Mucosa of stomach (tissue), 1 donor: ENCODE measurements around the gene KLHL25.

ENCODE experiments used
- H3K27me3 ChIP-seq: one replicate; pipeline ENCODE4 v1.7.0; 2013; ENCODE audit warnings: mild to moderate bottlenecking, low read length; ENCODE audit not compliant: control insufficient read depth, insufficient read depth
- H3K36me3 ChIP-seq: one replicate; pipeline ENCODE4 v1.7.0; 2013; ENCODE audit warnings: low read length; ENCODE audit not compliant: control insufficient read depth, insufficient read depth
- H3K4me1 ChIP-seq: one replicate; pipeline ENCODE4 v1.7.0; 2013; ENCODE audit warnings: mild to moderate bottlenecking, low read length; ENCODE audit not compliant: control insufficient read depth, insufficient read depth
- H3K4me3 ChIP-seq: one replicate; pipeline ENCODE4 v1.7.0; 2013; ENCODE audit warnings: low read length
- H3K9ac ChIP-seq: one replicate; pipeline ENCODE4 v1.7.0; 2013; ENCODE audit warnings: mild to moderate bottlenecking, low read length, moderate library complexity
- H3K9me3 ChIP-seq: one replicate; pipeline ENCODE4 v1.7.0; 2013; ENCODE audit warnings: mild to moderate bottlenecking, low read length, moderate library complexity; ENCODE audit not compliant: control insufficient read depth
- donor health status: Pancreatic carcinoma.

The KLHL25 gene

GRCh38 chr15:85744579-85744978 lies 50.1 kb downstream of the KLHL25 start:
- Histone ChIP-seq H3K27me3 (no peaks in the 10 kb centered on the region), H3K9ac (no peak overlapping the region), H3K4me3 (no peak overlapping the region), H3K9me3 (no peaks in the 10 kb centered on the region), H3K4me1 (no peaks in the 10 kb centered on the region), H3K36me3 (peaks cover 51% of the 10 kb centered on the region)

DNA sequence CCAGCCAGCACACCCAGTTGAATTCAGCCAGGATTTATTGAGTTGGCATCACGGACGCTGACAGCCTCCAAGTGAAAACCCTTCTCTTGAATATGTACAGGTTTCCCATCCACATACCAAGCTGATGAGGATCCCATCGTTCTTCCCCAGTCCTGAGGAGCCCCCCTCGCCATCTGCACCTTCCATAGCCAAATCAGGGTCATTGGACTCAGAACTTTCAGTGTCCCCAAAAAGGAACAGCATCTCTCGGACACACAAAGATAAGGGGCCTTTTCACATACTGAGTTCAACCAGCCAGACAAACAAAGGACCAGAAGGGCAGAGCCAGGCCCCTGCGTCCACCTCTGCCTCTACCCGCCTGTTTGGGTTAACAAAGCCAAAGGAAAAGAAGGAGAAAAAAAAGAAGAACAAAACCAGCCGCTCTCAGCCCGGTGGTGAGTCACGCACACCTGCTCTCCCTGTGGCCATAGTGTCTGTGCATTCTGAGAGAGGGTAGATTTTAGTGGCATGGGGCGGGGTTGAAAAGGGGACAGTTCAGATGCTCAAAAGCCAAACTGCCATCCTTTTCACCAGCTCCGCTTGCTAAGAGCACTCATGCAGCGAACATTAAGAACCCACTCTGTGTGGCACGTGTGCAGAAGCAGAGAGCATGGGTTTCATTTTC lies 51.2 kb downstream of the KLHL25 start:
- no peak overlapping the region for H3K9ac ChIP-seq
- no peaks in the 10 kb centered on the region for H3K9me3 ChIP-seq
- no peaks in the 10 kb centered on the region for H3K4me1 ChIP-seq
- H3K36me3 ChIP-seq: peaks cover 51% of the 10 kb centered on the region
- H3K27me3 ChIP-seq: no peaks in the 10 kb centered on the region
- no peak overlapping the region for H3K4me3 ChIP-seq

- H3K9me3 ChIP-seq: no peaks in the 10 kb centered on the region
- H3K27me3 ChIP-seq: no peaks in the 10 kb centered on the region
- peaks cover 48% of the 10 kb centered on the region for H3K36me3 ChIP-seq
- no peak overlapping the region for H3K9ac ChIP-seq
- no peaks in the 10 kb centered on the region for H3K4me1 ChIP-seq
- no peak overlapping the region for H3K4me3 ChIP-seq
These were observed 52.4 kb downstream of the KLHL25 start for GRCh38 chr15:85742186-85742821.

DNA sequence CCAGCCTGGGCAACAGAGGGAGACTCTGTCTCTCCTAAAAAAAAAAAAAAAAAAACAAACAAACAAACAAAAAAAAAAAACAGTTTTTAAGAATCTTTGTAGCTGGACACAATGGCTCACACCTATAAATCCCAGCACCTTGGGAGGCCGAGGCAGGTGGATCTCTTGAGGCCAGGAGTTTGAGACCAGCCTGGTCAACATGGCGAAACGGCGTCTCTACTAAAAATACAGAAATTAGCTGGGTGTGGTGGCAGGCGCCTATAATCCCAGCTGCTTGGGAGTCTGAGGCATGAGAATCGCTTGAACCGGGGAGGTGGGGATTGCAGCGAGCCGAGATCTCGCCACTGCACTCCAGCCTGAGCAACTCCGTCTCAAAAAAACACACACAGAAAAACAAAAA lies 53.1 kb downstream of the KLHL25 start:
- no peak overlapping the region for H3K9ac ChIP-seq
- peaks cover 43% of the 10 kb centered on the region for H3K36me3 ChIP-seq
- no peak overlapping the region for H3K4me3 ChIP-seq
- no peaks in the 10 kb centered on the region for H3K9me3 ChIP-seq
- H3K27me3 ChIP-seq: no peaks in the 10 kb centered on the region
- no peaks in the 10 kb centered on the region for H3K4me1 ChIP-seq

DNA sequence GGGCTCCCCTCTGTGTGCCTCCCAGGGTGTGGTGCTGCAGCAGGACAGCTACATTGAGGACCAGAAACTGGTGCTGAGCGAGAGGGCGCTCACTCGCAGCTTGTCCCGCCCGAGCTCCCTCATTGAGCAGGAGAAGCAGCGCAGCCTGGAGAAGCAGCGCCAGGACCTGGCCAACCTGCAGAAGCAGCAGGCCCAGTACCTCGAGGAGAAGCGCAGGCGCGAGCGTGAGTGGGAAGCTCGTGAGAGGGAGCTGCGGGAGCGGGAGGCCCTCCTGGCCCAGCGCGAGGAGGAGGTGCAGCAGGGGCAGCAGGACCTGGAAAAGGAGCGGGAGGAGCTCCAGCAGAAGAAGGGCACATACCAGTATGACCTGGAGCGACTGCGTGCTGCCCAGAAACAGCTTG lies 53.7 kb downstream of the KLHL25 start:
- H3K9me3 ChIP-seq: no peaks in the 10 kb centered on the region
- no peaks in the 10 kb centered on the region for H3K27me3 ChIP-seq
- no peaks in the 10 kb centered on the region for H3K4me1 ChIP-seq
- H3K36me3 ChIP-seq: peaks cover 39% of the 10 kb centered on the region
- H3K4me3 ChIP-seq: no peak overlapping the region
- H3K9ac ChIP-seq: no peak overlapping the region

DNA sequence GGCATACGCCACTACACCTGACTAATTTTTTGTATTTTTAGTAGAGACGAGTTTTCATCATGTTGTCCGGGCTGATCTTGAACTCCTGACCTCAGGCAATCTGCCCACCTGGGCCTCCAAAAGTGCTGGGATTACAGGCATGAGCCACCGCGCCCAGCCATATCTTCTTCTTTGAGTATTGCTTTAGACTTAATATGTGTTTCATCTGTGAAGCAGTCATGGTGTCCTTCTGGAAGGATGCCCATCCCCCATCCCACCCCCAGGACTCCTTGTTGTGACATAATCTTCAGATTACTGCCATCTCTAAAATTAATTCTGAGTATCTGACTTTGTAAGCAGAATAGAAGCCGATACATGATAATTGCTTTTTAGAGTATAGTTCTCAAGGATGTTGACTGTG lies 57.7 kb downstream of the KLHL25 start:
- Histone ChIP-seq H3K9me3 (peaks cover 8% of the 10 kb centered on the region), H3K27me3 (no peaks in the 10 kb centered on the region), H3K4me1 (no peaks in the 10 kb centered on the region), H3K4me3 (no peak overlapping the region), H3K36me3 (peaks cover 28% of the 10 kb centered on the region), H3K9ac (no peak overlapping the region)

DNA sequence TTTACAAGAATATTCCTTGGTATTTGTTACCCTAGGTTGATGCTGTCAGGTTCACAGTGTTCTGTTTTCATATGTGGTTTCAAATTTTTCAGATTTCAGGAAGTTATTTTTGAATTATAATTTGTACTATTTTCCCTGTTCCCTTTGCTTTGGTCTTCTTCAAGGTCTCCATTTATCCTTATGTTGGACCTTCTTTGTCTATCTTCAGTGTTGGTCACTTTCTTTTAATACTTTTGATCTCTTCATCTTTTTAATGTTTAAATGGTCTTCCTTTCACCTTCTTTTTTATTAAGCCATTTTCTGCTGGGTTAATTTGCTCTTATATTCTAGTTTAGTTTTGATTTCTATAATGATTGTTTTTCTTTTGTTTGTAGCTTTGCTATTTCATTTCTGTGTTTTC lies 61.3 kb downstream of the KLHL25 start:
- no peaks in the 10 kb centered on the region for H3K27me3 ChIP-seq
- H3K4me1 ChIP-seq: no peaks in the 10 kb centered on the region
- H3K9me3 ChIP-seq: peaks cover 8% of the 10 kb centered on the region
- H3K9ac ChIP-seq: no peak overlapping the region
- H3K36me3 ChIP-seq: peaks cover 23% of the 10 kb centered on the region
- no peak overlapping the region for H3K4me3 ChIP-seq

DNA sequence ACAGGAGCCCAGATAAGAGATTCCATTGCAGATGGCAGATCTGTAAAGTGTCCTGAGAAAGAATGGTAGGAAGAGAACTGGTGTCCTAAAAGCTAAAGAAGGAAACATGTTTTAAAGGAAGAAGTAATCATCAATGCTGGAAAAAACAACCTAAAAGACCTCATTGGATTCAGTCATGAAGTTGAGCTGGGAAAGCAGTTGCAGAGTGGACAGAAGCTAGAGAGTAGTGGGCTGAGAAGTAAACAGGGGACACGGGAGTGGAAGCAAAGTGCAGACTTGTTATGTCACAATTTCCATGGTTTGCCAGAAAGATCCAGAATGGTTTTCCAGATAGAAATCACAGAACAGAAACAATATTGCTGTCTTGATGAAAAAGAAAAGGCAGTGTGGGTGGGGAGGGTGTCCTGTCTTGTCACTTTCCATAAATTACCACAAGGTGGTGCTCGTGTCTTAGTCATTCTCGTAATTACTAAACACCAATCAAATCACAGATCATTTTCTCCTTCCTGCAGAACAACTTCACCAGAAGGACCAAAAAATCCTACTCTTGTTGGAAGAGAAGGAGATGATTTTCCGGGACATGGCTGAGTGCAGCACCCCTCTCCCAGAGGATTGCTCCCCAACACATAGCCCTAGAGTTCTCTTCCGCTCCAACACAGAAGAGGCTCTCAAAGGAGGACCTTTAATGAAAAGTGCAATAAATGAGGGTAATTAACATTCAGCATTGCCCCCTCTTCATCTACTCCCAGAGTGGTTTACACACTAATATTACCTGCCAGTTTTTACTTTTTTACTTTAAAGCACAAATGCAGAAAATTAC lies 64.5 kb downstream of the KLHL25 start:
- Histone ChIP-seq H3K27me3 (no peaks in the 10 kb centered on the region), H3K9ac (no peak overlapping the region), H3K4me3 (no peak overlapping the region), H3K36me3 (peaks cover 29% of the 10 kb centered on the region), H3K9me3 (peaks cover 8% of the 10 kb centered on the region), H3K4me1 (no peaks in the 10 kb centered on the region)

DNA sequence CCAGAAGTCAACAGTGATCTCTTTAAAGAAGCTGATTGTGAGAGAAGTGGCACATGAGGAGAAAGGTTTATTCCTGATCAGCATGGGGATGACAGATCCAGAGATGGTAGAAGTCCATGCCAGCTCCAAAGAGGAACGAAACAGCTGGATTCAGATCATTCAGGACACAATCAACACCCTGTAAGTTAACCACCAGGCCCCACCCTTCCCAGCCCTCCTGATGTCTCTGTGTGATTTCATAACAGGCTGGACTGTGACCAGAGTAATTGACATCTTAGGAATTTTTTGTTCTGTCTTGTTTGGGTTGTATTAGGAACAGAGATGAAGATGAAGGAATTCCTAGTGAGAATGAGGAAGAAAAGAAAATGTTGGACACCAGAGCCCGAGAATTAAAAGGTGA lies 67.7 kb downstream of the KLHL25 start:
- Histone ChIP-seq H3K27me3 (no peaks in the 10 kb centered on the region), H3K36me3 (peaks cover 30% of the 10 kb centered on the region), H3K9me3 (no peaks in the 10 kb centered on the region), H3K9ac (no peak overlapping the region), H3K4me3 (no peak overlapping the region), H3K4me1 (peaks cover 8% of the 10 kb centered on the region)

GRCh38 chr15:85726454-85726853 lies 68.3 kb downstream of the KLHL25 start:
- Histone ChIP-seq H3K9me3 (no peaks in the 10 kb centered on the region), H3K4me1 (peaks cover 8% of the 10 kb centered on the region), H3K4me3 (no peak overlapping the region), H3K36me3 (peaks cover 33% of the 10 kb centered on the region), H3K9ac (no peak overlapping the region), H3K27me3 (no peaks in the 10 kb centered on the region)

GRCh38 chr15:85725564-85725963 lies 69.2 kb downstream of the KLHL25 start:
- H3K4me1 ChIP-seq: peaks cover 8% of the 10 kb centered on the region
- H3K27me3 ChIP-seq: no peaks in the 10 kb centered on the region
- H3K36me3 ChIP-seq: peaks cover 37% of the 10 kb centered on the region
- H3K9me3 ChIP-seq: no peaks in the 10 kb centered on the region
- H3K4me3 ChIP-seq: no peak overlapping the region
- H3K9ac ChIP-seq: no peak overlapping the region

DNA sequence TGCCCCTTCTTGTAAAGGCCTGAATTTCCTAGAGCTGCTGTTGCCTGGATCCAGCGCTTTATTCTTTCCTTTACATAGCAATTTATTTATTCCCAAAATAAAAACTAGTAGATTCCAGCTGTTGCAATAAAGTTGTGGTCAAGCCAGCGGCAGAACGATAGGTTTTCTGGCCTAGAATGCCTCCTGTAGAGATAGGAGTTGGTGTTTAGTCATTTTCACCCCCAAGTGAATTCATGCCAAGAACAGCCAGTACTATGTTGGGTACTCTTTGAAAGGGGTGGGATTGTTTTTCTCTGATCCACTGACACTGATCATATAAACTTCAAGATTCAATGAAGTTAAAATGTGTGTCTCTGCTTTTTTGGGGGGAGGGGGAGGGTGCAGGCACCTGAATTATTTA lies 69.7 kb downstream of the KLHL25 start:
- Histone ChIP-seq H3K4me1 (peaks cover 8% of the 10 kb centered on the region), H3K36me3 (peaks cover 36% of the 10 kb centered on the region), H3K9me3 (no peaks in the 10 kb centered on the region), H3K4me3 (no peak overlapping the region), H3K9ac (no peak overlapping the region), H3K27me3 (no peaks in the 10 kb centered on the region)
